IMR-90 (cell line): ENCODE measurements around the gene CDX2. TPM values are rescaled to one million over a fixed set of nuclear protein-coding genes. Genes with fewer than 3 reads are reported as not detected.

ENCODE experiments used
- ATAC-seq: fragments of 200-7000 bp; cut with Tn5 transposase; 2 replicates; pipeline ENCODE4 v1.9.1; 2020; ENCODE audit warnings: low read depth, mild to moderate bottlenecking, moderate library complexity
- BruUV-seq: library from RNA; stranded (reverse); fragments of 400-500 nt; replicated peaks from 2 replicates; lab custom pipeline; 2021; lab: Mats Ljungman, UMichigan
- CTCF ChIA-PET: fragments of 300-600 bp; formaldehyde crosslinking; extraction: SDS; loops from one replicate; lab custom pipeline; 2021; ENCODE audit warnings: antibody characterized with exemption; lab: Yijun Ruan, JAX
- POLR2A ChIA-PET: fragments of 300-600 bp; sonication (Branson Sonifier 250); formaldehyde crosslinking; loops from one replicate; lab custom pipeline; 2022; ENCODE audit warnings: antibody characterized with exemption; ENCODE audit not compliant: unreplicated experiment; lab: Charles Lee
- DNase-seq: peaks from one replicate; pipeline ENCODE4 v3.0.0; 2013
- H2AFZ ChIP-seq: replicated peaks from 2 replicates; pipeline ENCODE3; 2013; ENCODE audit warnings: low read length, mild to moderate bottlenecking; ENCODE audit not compliant: poor library complexity
- H2AK5ac ChIP-seq: 2 replicates; pipeline ENCODE4 v1.6.1; 2013; ENCODE audit warnings: low read depth, low read length, inconsistent platforms
- H2AK9ac ChIP-seq: replicated peaks from 2 replicates; pipeline ENCODE3; 2013; ENCODE audit warnings: mild to moderate bottlenecking, low read depth, low read length, moderate library complexity; ENCODE audit not compliant: poor library complexity
- H2BK120ac ChIP-seq: 2 replicates; pipeline ENCODE4 v1.6.1; 2013; ENCODE audit warnings: low read depth, low read length, inconsistent platforms
- H2BK15ac ChIP-seq: 3 replicates; pipeline ENCODE4 v1.6.1; 2013; ENCODE audit warnings: low read depth, low read length, inconsistent platforms
- H2BK20ac ChIP-seq: 2 replicates; pipeline ENCODE4 v1.6.1; 2013; ENCODE audit warnings: low read depth, mild to moderate bottlenecking, inconsistent platforms, low read length, moderate library complexity
- H2BK5ac ChIP-seq: 2 replicates; pipeline ENCODE4 v1.6.1; 2013; ENCODE audit warnings: mild to moderate bottlenecking, low read depth, low read length, inconsistent platforms; ENCODE audit not compliant: poor library complexity, severe bottlenecking
- H3K14ac ChIP-seq: replicated peaks from 2 replicates; pipeline ENCODE4 v1.6.1; 2013; ENCODE audit warnings: low read depth, low read length, inconsistent platforms
- H3K18ac ChIP-seq: 2 replicates; pipeline ENCODE4 v1.6.1; 2013; ENCODE audit warnings: low read depth, low read length, control low read depth
- H3K23ac ChIP-seq: 2 replicates; pipeline ENCODE4 v1.6.1; 2013; ENCODE audit warnings: low read depth, low read length, inconsistent platforms
- H3K27ac ChIP-seq: 2 replicates; pipeline ENCODE4 v1.5.1; 2013; ENCODE audit warnings: mild to moderate bottlenecking, control low read depth, low read length; ENCODE audit not compliant: insufficient read depth
- H3K27me3 ChIP-seq: 2 replicates; pipeline ENCODE4 v1.6.1; 2013; ENCODE audit warnings: low read length; ENCODE audit not compliant: control insufficient read depth, insufficient read depth
- H3K36me3 ChIP-seq: 2 replicates; pipeline ENCODE4 v1.6.1; 2013; ENCODE audit warnings: low read length, mixed read lengths; ENCODE audit not compliant: control insufficient read depth, insufficient read depth
- H3K4ac ChIP-seq: 2 replicates; pipeline ENCODE4 v1.6.1; 2013; ENCODE audit warnings: low read depth, low read length, inconsistent platforms
- H3K4me1 ChIP-seq: 2 replicates; pipeline ENCODE4 v1.6.1; 2013; ENCODE audit warnings: low read length, mixed read lengths; ENCODE audit not compliant: control insufficient read depth, insufficient read depth
- H3K4me2 ChIP-seq: 2 replicates; pipeline ENCODE4 v1.6.1; 2013; ENCODE audit warnings: low read depth, mild to moderate bottlenecking, control low read depth, low read length, moderate library complexity
- H3K4me3 ChIP-seq: 2 replicates; pipeline ENCODE4 v1.5.1; 2013; ENCODE audit warnings: low read depth, mild to moderate bottlenecking, control low read depth, low read length, moderate library complexity; ENCODE audit not compliant: insufficient read depth
- H3K56ac ChIP-seq: 2 replicates; pipeline ENCODE4 v1.6.1; 2013; ENCODE audit warnings: low read length, inconsistent platforms; ENCODE audit not compliant: insufficient read depth; ENCODE audit errors: extremely low read depth
- H3K79me1 ChIP-seq, 2 experiments: 2 replicates each; pipeline ENCODE4 v1.6.1; 2013; ENCODE audit warnings: low read length in 2 of 2, inconsistent platforms in 1 of 2, low read depth in 1 of 2
- H3K9ac ChIP-seq: 2 replicates; pipeline ENCODE4 v1.6.1; 2013; ENCODE audit warnings: low read depth, low read length, control low read depth
- H3K9me1 ChIP-seq: 2 replicates; pipeline ENCODE4 v1.6.1; 2013; ENCODE audit warnings: low read length, inconsistent platforms; ENCODE audit not compliant: insufficient read depth
- H3K9me3 ChIP-seq: 2 replicates; pipeline ENCODE4 v1.6.1; 2013; ENCODE audit warnings: low read length; ENCODE audit not compliant: control insufficient read depth, insufficient read depth
- H4K20me1 ChIP-seq: 2 replicates; pipeline ENCODE4 v1.6.1; 2013; ENCODE audit warnings: low read length, inconsistent platforms; ENCODE audit not compliant: insufficient read depth
- H4K5ac ChIP-seq: 2 replicates; pipeline ENCODE4 v1.6.1; 2013; ENCODE audit warnings: mild to moderate bottlenecking, low read depth, low read length, control low read depth
- H4K8ac ChIP-seq, 2 experiments: 2 replicates each; pipeline ENCODE4 v1.6.1; 2013; ENCODE audit warnings: low read depth in 2 of 2, low read length in 2 of 2, control low read depth in 1 of 2, inconsistent platforms in 1 of 2
- H4K91ac ChIP-seq: 2 replicates; pipeline ENCODE4 v1.6.1; 2013; ENCODE audit warnings: low read depth, low read length, inconsistent platforms; ENCODE audit not compliant: insufficient read depth
- CHD1 ChIP-seq: IDR thresholded peaks from 2 replicates; pipeline ENCODE4 v1.6.1; 2012; ENCODE audit warnings: low read depth, low read length, improper control_type of control experiment
- MAFK ChIP-seq: IDR thresholded peaks from 2 replicates; pipeline ENCODE4 v1.6.1; 2012; ENCODE audit warnings: low read depth, low read length, improper control_type of control experiment
- MXI1 ChIP-seq: IDR thresholded peaks from 2 replicates; pipeline ENCODE4 v1.6.1; 2012; ENCODE audit warnings: low read depth, mild to moderate bottlenecking, low read length, moderate library complexity, borderline replicate concordance
- SMC3 ChIP-seq: fragments of 150-350 bp; IDR thresholded peaks from 2 replicates; pipeline ENCODE4 v1.6.1; 2016; ENCODE audit warnings: low read depth, mild to moderate bottlenecking, antibody characterized with exemption, low read length, moderate library complexity
- WGBS, 2 experiments: methylation state at CpG; one replicate each; pipeline versions ENCODE4 v1.1.5 to v1.1.7; 2013; ENCODE audit warnings: missing lambda C conversion rate in 2 of 2; ENCODE audit not compliant: insufficient read length in 1 of 2; ENCODE audit errors: extremely low coverage in 2 of 2; 5-methylcytosine and 5-hydroxymethylcytosine counted together
- dilution Hi-C: fragments of 300-500 bp; cut with HindIII; formaldehyde crosslinking; loops from one replicate; pipeline ENCODE4 v1.14.3; 2018; ENCODE audit warnings: low sequenced_read_pairs; ENCODE audit not compliant: unreplicated experiment
- in situ Hi-C: fragments of 300-500 bp; cut with MboI; formaldehyde crosslinking; loops from 3 replicates; pipeline ENCODE4 v1.14.3; 2019; ENCODE audit warnings: low sequenced_read_pairs, inconsistent platforms, mixed read lengths
- intact Hi-C: fragments of 100-400 bp; cut with micrococcal nuclease; formaldehyde crosslinking; loops from 2 replicates; pipeline ENCODE4 v1.10.0; 2022
- polyA plus RNA-seq, 3 experiments: library from polyadenylated mRNA; depleted of rRNA; stranded (reverse); fragments of >200 nt; gene quantifications; 2 replicates each; pipeline ENCODE4 v1.2.3, GENCODE V29; 2012; ENCODE audit warnings: low replicate concordance in 1 of 3
- total RNA-seq: library from RNA; depleted of rRNA; stranded (reverse); fragments of >200 nt; gene quantifications from 2 replicates; pipeline ENCODE4 v1.2.3, GENCODE V29; 2012
- TF ChIP-seq, protein P1 (sequence below): fragments of 150-350 bp; IDR thresholded peaks from 2 replicates; pipeline ENCODE4 v1.6.1; 2016; ENCODE audit warnings: low read depth, mild to moderate bottlenecking, low read length, moderate library complexity, borderline replicate concordance

The CDX2 gene
- total and polyA plus RNA-seq, 2 of the 4 experiments (the other 2 are of a cell fraction): not detected

DNA sequence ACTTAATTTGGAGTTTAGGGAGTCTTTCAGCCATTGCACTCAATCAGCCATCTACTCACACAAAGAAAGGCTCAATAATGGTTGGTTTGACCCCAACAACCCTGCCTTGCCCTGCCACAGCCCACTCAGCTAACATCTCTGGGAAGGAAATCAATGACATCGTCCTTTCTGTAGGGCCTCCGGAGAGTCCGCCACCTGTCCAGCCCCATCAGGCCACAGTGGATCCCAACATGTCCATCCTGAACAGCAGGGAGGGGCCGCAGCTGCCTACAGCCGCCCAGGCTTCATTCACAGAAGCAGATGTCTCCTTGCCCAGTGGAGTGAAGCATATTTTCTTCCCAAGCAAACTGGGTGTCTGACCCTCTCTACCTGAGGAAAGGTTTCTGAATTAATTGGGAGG is 4.2 kb upstream of the CDX2 start:
- Histone ChIP-seq H3K4me2 (no peak overlapping the region), H4K5ac (no peak overlapping the region), H4K20me1 (no peaks in the 10 kb centered on the region; the same call in 1 of the 2 replicates), H3K14ac (no peak overlapping the region), H2BK120ac (no peak overlapping the region), H3K27me3 (peaks cover 96% of the 10 kb centered on the region), H3K9me1 (no peaks in the 10 kb centered on the region; the same call in 1 of the 2 replicates), H2AK9ac (no peak overlapping the region), H3K4ac (no peak overlapping the region), H2BK5ac (no peak overlapping the region), H3K18ac (no peak overlapping the region), H3K27ac (no peak overlapping the region), H2BK20ac (no peak overlapping the region), H3K79me1 (no peaks in the 10 kb centered on the region), H3K9me3 (peaks cover 3% of the 10 kb centered on the region; the same call in 1 of the 2 replicates), H3K4me1 (no peaks in the 10 kb centered on the region), H3K9ac (no peak overlapping the region), H4K91ac (no peak overlapping the region), H2AK5ac (no peak overlapping the region), H2BK15ac (no peak overlapping the region), H2AFZ (no peak overlapping the region), H3K56ac (no peak overlapping the region), H4K8ac (no peak overlapping the region), H3K23ac (no peak overlapping the region), H3K4me3 (no peak overlapping the region), H3K36me3 (no peaks in the 10 kb centered on the region)
- in situ Hi-C loops (no loop called here), dilution Hi-C loops (no loop called here), intact Hi-C loops (no loop called here)
- DNase-seq: no peak
- ChIA-PET POLR2A (no interaction called here), CTCF (interaction anchor here (0.7 kb wide), 1 partner anchor 1026 kb away, joined by 4 read pairs; no protein-coding TSS in a partner anchor)
- WGBS, 2 experiments: 23% methylated on average over 3 of the region's 5 CpGs; no CpG with 5 or more reads in 1 of the 2 experiments
- ATAC-seq: no peak
- TF ChIP-seq MXI1 (no peak), CHD1 (no peak), MAFK (no peak), SMC3 (no peak)
- TF ChIP-seq, protein P1, sequence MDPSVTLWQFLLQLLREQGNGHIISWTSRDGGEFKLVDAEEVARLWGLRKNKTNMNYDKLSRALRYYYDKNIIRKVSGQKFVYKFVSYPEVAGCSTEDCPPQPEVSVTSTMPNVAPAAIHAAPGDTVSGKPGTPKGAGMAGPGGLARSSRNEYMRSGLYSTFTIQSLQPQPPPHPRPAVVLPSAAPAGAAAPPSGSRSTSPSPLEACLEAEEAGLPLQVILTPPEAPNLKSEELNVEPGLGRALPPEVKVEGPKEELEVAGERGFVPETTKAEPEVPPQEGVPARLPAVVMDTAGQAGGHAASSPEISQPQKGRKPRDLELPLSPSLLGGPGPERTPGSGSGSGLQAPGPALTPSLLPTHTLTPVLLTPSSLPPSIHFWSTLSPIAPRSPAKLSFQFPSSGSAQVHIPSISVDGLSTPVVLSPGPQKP: no peak
- no TSS peak for BruUV-seq
